ENCODE results near the gene GINS2.

The GINS2 gene

DNA sequence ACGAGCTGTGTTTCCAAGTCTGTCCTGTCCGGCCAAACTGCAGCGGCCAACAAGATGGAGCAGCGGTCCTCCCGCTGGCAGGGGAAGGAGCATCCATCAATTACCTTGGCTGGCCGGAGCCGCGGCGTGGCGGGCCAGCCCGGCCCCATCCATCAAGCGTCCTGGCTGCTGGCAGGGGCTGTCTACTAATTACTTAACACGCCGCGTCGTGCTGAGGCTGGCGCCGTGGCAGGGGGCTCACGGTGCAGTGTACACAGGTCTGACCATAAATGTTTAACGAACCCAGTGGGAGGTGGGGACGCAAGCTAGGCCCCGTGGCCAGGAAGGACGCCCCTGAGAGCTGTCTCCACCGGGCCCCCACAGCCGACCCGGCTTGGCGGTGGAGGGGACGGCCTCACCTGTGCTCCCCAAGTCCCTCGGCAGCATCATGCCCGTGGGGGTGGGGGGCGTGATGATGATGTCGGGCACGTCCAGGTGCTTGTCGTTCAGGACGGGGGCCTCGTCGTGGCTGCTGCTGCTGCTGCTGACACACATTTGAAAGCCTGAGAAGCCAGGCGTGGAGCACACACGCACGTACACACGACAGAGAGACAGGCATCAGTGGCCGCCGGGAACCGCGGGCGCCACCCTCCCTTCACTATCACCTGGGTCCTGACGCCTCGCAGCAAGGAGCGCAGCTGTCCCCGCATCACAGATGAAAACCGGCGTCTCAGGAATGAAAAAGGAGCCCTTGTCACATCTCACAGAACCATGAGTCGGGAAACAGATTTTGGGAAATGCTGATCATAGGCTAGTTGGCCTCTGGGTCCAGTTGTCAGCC is 21.2 kb upstream of the GINS2 start:
- H3K9me3 Mint-ChIP-seq, result no peaks in the 10 kb centered on the region
- H3K36me3 Mint-ChIP-seq, result peaks cover 14% of the 10 kb centered on the region
- peaks cover 2% of the 10 kb centered on the region for H3K27me3 Mint-ChIP-seq
- H3K4me1 Mint-ChIP-seq, result peaks cover 3% of the 10 kb centered on the region
- DNase-seq (ENCODE audit: low spot score in 2 of 2) (no peak), ATAC-seq (ENCODE audit: low read depth) (no peak)
- H3K27ac Mint-ChIP-seq, result no peak overlapping the region
- no peak overlapping the region for H3K4me3 Mint-ChIP-seq

DNA sequence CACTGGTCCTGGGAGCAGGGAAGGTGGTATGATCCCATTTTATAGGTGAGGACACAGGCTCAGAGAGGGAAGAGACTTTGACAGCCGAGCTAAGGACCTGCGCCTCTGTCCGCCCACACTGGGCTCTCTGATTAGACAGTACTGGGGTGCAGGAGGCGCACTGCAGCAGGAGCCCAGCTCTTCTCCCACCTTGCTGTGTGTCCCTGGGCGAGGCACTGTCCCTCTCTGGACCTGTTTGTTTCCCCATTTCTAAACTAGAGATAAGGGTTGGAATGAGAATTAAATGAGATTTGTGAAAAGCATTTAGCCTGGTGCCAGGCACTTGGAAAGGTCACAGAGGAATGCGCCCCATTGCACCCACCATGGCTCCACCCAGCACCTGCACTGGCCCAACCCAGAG is 19.6 kb upstream of the GINS2 start:
- Mint-ChIP-seq H3K36me3 (peaks cover 14% of the 10 kb centered on the region), H3K27ac (no peak overlapping the region), H3K27me3 (peaks cover 2% of the 10 kb centered on the region), H3K9me3 (no peaks in the 10 kb centered on the region), H3K4me1 (peaks cover 3% of the 10 kb centered on the region), H3K4me3 (no peak overlapping the region)
- no peak for ATAC-seq (ENCODE audit: low read depth)
- DNase-seq (ENCODE audit: low spot score in 2 of 2), result no peak

DNA sequence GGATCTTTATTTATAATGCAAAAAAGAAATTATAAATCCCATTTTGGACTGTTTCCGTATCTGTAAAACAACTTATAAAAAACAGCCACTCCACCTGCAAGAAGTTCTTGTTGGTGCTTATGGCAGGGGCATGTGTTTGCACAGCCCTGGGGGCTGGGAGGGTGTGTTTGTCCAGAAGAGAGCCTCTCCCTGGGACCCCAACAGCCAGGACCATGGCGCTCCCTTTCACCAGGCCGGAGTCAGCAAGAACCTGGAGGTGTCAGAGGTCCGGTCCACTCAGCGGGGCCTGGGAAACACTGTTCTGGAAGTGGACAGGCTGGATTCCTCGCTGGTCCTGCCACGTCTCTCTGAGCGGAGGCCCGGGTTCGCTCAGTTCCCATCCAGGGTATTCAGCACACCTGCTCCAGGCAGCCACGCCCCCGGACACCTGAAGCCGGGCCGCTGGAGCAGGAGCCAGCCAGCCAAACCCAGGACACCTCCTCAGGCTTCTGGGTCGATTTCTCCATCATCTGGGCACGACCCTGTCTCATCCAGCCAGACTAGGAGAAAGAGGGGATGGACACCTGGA is 18.9 kb upstream of the GINS2 start:
- H3K4me1 Mint-ChIP-seq, result peaks cover 3% of the 10 kb centered on the region
- H3K9me3 Mint-ChIP-seq, result no peaks in the 10 kb centered on the region
- ATAC-seq (ENCODE audit: low read depth), result no peak
- no peak for DNase-seq (ENCODE audit: low spot score in 2 of 2)
- peaks cover 2% of the 10 kb centered on the region for H3K27me3 Mint-ChIP-seq
- H3K4me3 Mint-ChIP-seq, result no peak overlapping the region
- H3K36me3 Mint-ChIP-seq, result peaks cover 12% of the 10 kb centered on the region
- no peak overlapping the region for H3K27ac Mint-ChIP-seq

DNA sequence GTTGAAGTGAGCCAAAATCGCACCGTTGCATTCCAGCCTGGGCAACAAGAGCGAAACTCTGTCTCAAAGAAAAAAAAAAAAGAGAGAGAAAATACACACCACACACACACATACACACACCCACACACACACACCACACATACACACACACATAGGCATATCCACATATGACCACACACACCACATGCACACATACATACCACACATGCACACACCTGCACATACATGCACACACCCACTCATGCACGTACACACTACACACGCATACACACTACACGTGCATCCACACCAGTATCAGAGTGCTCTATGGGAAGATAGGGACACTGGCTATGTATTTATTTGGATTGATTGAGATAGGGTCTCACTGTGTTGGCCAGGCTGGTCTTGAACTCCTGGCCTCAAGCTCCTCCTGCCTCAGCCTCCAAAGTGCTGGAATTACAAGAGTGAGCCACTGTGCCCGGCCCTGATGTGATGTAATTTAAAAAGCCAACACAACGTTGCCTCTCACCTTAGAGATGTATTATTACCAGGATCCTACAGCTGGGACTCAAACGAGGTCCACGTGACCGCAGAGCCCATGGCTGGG is 17.8 kb upstream of the GINS2 start:
- Mint-ChIP-seq H3K4me1 (peaks cover 3% of the 10 kb centered on the region), H3K27me3 (peaks cover 2% of the 10 kb centered on the region), H3K9me3 (no peaks in the 10 kb centered on the region), H3K36me3 (peaks cover 6% of the 10 kb centered on the region), H3K27ac (no peak overlapping the region), H3K4me3 (no peak overlapping the region)
- ATAC-seq (ENCODE audit: low read depth), result no peak
- no peak for DNase-seq (ENCODE audit: low spot score in 2 of 2)

DNA sequence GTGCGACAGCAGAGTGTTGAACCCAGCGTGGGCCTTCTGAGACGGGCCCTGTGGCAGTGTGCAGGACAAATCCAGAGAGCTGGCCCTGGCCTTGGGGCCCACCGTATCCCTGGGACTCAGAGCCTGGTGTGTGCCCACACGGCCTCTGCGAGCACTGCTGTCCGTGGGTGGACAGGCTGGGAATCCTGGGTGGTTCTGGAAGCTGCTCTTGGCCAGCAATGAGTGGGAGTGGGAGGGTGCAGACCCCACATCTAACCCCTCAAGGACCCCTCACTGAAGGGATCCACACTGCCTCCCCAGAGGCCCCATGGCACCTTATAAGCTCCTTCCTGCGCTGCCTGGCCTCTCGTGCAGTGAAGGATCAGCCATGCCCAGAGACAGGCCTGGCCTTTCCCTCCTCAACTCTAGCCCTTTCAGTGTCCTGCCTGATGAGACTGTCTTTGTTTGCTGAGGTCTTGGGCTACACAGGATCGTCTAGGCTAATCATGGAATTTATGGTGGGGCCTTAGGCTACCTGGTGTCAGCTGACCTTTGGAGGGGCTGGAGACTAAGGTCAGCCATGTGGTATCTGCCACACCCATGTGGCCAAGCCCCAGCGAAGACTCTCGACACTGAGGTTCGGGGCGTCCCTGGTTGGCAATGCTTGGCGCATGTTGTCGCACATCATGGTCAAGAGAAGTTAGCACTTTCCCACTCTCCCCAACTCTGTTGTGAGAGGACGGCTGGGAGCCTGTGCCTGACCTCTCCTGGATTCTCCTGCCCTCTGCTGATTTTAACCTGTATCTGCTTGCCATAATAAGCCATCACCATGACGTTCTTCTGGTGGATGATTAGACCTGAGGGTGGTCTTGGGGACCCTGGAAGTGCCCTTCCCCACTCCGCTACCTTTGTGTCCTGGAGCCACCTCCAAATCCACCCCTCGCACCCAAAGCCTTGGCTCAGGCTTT is 16.4 kb upstream of the GINS2 start:
- DNase-seq (ENCODE audit: low spot score in 2 of 2) (no peak), ATAC-seq (ENCODE audit: low read depth) (no peak)
- Mint-ChIP-seq H3K4me3 (no peak overlapping the region), H3K4me1 (peaks cover 3% of the 10 kb centered on the region), H3K9me3 (no peaks in the 10 kb centered on the region), H3K27ac (no peak overlapping the region), H3K36me3 (peaks cover 3% of the 10 kb centered on the region), H3K27me3 (peaks cover 2% of the 10 kb centered on the region)

DNA sequence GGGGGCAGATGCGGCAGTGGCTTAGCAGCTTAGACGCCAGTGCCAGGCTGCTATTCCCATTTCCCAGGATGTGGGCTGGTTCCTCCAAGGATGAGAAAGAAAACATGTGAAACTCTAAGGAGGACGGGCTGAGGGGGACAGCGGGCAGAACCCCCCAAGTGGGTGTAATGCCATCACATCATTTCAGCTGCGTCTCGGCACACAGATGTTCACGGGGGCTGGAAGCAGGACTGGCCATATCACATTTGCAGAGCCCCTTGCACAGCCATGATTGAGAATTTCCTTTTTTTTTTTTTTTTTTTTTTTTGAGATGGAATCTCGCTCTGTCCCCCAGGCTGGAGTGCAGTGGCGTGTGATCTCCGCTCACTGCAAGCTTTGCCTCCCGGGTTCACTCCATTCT is 15.3 kb upstream of the GINS2 start:
- H3K36me3 Mint-ChIP-seq, result peaks cover 3% of the 10 kb centered on the region
- no peak for DNase-seq (ENCODE audit: low spot score in 2 of 2)
- no peaks in the 10 kb centered on the region for H3K9me3 Mint-ChIP-seq
- no peak overlapping the region for H3K4me3 Mint-ChIP-seq
- H3K27me3 Mint-ChIP-seq, result peaks cover 2% of the 10 kb centered on the region
- no peak overlapping the region for H3K27ac Mint-ChIP-seq
- peaks cover 3% of the 10 kb centered on the region for H3K4me1 Mint-ChIP-seq
- no peak for ATAC-seq (ENCODE audit: low read depth)

DNA sequence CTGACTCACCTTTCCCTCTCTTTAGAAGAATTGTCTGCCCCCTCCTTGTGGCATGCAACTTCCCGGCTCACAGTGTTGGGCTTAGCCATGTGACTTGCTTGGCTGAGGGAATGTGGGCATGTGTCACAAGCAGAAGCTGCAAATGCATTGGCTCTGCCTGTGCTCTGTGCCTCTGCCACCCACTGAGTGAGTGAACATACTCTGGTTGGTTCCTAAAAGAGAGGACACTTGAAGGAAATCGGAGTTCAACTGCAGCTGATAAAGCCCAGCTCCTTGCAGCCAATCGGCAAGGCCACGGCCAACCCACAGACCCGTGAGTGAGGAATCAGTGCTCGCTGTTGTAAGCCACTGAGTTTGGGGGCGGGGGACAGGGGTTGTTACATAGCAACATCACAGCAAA is 10.9 kb upstream of the GINS2 start:
- DNase-seq (ENCODE audit: low spot score in 2 of 2), result no peak

DNA sequence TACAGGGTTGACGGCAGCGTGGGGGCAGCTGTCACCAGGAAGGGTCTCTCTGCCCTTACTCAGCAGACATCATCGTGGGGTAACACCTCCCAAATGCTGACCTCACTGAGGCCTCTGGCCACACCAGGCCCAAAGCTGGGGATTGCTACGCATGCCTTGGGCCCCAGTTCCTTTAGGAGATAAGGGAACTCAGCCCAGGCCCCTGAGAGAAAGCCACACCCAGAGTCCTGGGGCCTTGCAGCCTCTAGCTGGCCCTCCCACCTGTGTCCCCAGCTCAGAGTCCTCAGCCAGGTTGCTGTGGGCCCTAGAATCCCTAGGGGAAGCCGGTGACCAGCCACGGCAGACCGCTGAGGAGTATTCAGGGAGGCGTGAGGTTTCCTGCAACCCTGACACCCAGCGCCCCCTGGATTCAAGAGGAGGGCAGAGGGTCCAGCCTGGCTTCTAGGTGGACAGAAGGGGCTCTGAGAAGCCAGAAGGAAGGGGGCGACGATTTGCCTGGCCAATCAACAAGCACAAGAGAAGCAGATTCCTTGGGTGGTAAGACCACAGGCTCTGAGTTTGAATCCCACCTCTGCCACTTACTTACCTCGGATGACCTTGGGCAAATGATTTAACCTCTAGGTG is 10.3 kb upstream of the GINS2 start:
- H3K27ac Mint-ChIP-seq, result no peak overlapping the region

More for the DNA sequence above, 10.9 kb upstream of the GINS2 start:
- H3K4me3 Mint-ChIP-seq, result no peak overlapping the region
- peaks cover 5% of the 10 kb centered on the region for H3K27me3 Mint-ChIP-seq
- H3K36me3 Mint-ChIP-seq, result no peaks in the 10 kb centered on the region
- no peak for ATAC-seq (ENCODE audit: low read depth)
- H3K9me3 Mint-ChIP-seq, result no peaks in the 10 kb centered on the region
- H3K27ac Mint-ChIP-seq, result no peak overlapping the region
- H3K4me1 Mint-ChIP-seq, result no peaks in the 10 kb centered on the region

DNA sequence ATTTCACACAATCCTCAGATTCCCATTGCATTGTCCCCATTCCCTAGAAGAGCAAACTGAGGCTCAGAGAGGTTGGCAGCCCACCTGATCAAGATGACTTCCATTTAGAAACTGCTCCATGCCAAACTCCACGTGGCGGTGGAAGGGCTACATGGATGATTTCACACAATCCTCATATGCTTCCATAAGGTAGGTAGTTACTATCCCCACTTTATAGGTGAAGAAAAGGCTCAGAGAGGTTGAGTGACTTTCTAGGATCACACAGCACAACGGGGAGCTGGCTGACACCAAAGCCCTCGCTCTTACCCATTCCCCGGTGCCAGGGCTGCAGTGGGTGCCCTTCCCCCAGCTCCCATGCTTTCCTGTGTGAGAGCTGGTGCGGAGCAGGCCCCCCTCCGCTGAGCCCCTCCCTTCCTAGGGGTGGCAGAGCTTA is 9.7 kb upstream of the GINS2 start:
- ATAC-seq (ENCODE audit: low read depth) (no peak), DNase-seq (ENCODE audit: low spot score in 2 of 2) (no peak)
- no peaks in the 10 kb centered on the region for H3K4me1 Mint-ChIP-seq
- no peak overlapping the region for H3K4me3 Mint-ChIP-seq
- H3K27ac Mint-ChIP-seq, result no peak overlapping the region
- H3K27me3 Mint-ChIP-seq, result peaks cover 5% of the 10 kb centered on the region
- H3K9me3 Mint-ChIP-seq, result no peaks in the 10 kb centered on the region
- H3K36me3 Mint-ChIP-seq, result no peaks in the 10 kb centered on the region

More for the DNA sequence above, 10.3 kb upstream of the GINS2 start:
- Mint-ChIP-seq H3K4me1 (no peaks in the 10 kb centered on the region), H3K4me3 (no peak overlapping the region), H3K36me3 (no peaks in the 10 kb centered on the region), H3K9me3 (no peaks in the 10 kb centered on the region), H3K27me3 (peaks cover 5% of the 10 kb centered on the region)
- DNase-seq (ENCODE audit: low spot score in 2 of 2) (no peak), ATAC-seq (ENCODE audit: low read depth) (no peak)

DNA sequence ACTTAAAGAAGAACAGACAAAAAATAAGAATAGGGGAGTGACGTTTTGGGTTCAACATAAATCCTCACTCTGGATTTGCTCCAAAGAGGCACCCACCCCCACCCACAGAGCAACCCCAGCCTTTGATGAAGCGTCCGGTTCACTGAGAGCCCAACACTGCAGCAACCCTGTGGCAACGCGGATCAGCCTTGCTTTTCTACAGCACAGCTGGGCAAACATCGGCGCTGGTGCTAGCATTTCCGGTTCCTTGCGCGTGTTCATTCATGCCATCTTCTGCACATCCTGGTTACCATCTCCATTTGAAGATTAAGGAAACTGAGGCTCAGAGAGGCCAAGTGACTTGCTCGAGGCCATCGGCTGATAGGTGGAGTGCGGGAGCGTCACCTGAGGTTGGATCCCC is 8.7 kb upstream of the GINS2 start:
- Mint-ChIP-seq H3K36me3 (no peaks in the 10 kb centered on the region), H3K4me1 (no peaks in the 10 kb centered on the region), H3K4me3 (no peak overlapping the region), H3K9me3 (no peaks in the 10 kb centered on the region), H3K27me3 (peaks cover 7% of the 10 kb centered on the region), H3K27ac (no peak overlapping the region)
- DNase-seq (ENCODE audit: low spot score in 2 of 2) (no peak), ATAC-seq (ENCODE audit: low read depth) (no peak)

DNA sequence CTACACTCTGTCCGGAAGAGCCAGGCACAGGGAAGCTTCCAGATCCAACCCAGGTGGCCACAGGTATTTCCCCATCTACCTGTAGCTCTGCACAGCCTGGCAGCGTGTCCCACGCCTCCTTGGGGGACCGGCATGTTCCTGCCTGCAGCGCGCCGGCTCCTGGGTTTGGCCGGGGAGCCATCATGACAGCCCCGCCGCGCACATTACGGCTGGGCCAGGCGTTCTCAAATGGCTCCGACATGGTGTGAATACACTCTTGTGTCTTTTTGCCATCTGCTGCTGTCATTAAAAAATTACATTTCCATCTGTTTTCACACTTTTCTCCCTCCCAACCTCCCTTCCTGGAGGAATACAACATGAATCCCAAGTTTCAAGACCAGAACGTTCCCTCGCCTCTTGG is 8.0 kb upstream of the GINS2 start:
- H3K27me3 Mint-ChIP-seq, result peaks cover 7% of the 10 kb centered on the region
- H3K9me3 Mint-ChIP-seq, result no peaks in the 10 kb centered on the region
- ATAC-seq (ENCODE audit: low read depth) (no peak), DNase-seq (ENCODE audit: low spot score in 2 of 2) (no peak)
- no peak overlapping the region for H3K4me3 Mint-ChIP-seq
- H3K36me3 Mint-ChIP-seq, result no peaks in the 10 kb centered on the region
- no peak overlapping the region for H3K27ac Mint-ChIP-seq
- H3K4me1 Mint-ChIP-seq, result no peaks in the 10 kb centered on the region

DNA sequence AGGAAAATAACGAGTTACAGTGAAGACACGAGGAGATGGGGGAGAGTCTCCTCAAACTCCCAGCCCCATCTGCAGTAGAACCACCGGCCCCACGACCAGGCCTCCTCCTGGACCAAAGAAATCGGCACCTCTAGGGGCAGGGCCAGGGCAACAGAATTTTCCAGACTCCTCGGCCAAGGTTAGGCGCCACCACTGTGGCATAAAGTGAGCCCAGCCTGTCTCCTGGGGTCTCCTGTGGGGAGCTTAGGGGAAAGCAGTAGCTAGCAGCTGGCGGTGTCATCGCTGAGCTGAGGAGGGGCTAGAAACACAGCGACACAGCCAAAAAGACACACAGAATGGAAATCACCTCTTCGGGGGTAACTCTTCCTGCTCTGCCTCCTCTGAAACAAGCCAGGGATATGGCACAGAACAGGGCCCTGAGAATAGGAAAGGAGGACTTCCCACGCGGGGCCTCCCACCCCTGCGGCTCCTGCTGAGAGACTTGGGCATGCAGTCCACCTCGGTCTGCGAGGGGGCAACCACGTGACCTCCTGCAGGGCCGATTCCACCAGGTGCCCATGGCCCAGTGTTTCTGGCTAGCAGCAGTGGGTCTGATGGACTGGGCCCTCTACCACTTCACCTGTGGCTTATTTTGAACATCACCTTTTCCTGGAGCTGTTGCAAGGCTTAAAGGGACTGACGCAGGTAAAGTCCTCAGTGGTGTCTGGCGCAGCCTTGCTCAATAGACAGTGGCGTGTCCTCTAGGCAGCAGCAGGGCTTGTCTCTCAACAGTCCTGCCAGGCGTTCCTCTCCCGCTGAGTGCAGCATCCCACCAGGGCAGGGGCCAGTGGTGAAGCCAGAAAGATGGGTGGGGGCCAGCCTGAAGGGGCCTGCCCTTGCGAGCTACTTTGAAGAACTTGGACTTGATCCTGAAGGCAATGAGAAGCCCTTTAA is 6.7 kb upstream of the GINS2 start:
- Mint-ChIP-seq H3K4me1 (no peaks in the 10 kb centered on the region), H3K36me3 (no peaks in the 10 kb centered on the region), H3K27ac (no peak overlapping the region), H3K27me3 (peaks cover 9% of the 10 kb centered on the region), H3K4me3 (no peak overlapping the region), H3K9me3 (no peaks in the 10 kb centered on the region)
- no peak for ATAC-seq (ENCODE audit: low read depth)
- no peak for DNase-seq (ENCODE audit: low spot score in 2 of 2)
